Adrenal gland (tissue), 12 donors: ENCODE results near the gene PSD2. TPM values are rescaled to one million over a fixed set of nuclear protein-coding genes. Genes with fewer than 3 reads are reported as not detected.

Source experiments
- DNase-seq, 7 donors: peaks; one replicate each; pipeline ENCODE4 v3.0.0-alpha.2; 2019 to 2020
- H3K27ac ChIP-seq, 5 donors: fragments of 200-600 bp; sonication (generic) in 4 of 5; 1 replicate in 3 of 5; 2 replicates in 2 of 5; pipeline versions ENCODE4 v1.5.1 to v1.8.0; 2016 to 2020; ENCODE audit warnings: mild to moderate bottlenecking in 1 of 5
- H3K27me3 ChIP-seq: fragments of 200-600 bp; 2 replicates; pipeline ENCODE4 v1.8.0; 2021
- H3K36me3 ChIP-seq, 2 donors: fragments of 200-600 bp; replicated peaks in 1 of 2; 1 replicate in 1 of 2; 2 replicates in 1 of 2; pipeline versions ENCODE4 v1.5.1 to v1.8.0; 2018 to 2022
- H3K4me1 ChIP-seq, 2 donors: fragments of 200-600 bp; replicated peaks in 1 of 2; 1 replicate in 1 of 2; 2 replicates in 1 of 2; pipeline versions ENCODE4 v1.5.1 to v1.8.0; 2018 to 2021
- H3K4me3 ChIP-seq, 4 donors: fragments of 200-600 bp; sonication (generic) in 3 of 4; one replicate each; pipeline ENCODE4 v1.5.1; 2016 to 2018
- H3K9me3 ChIP-seq, 3 donors: fragments of 200-600 bp; sonication (generic) in 1 of 3; replicated peaks in 1 of 3; 1 replicate in 2 of 3; 2 replicates in 1 of 3; pipeline versions ENCODE4 v1.5.1 to v1.8.0; 2016 to 2021
- POLR2A ChIP-seq, 2 donors: fragments of 450-650 bp; IDR thresholded peaks; one replicate each; pipeline ENCODE4 v1.6.1; 2017; ENCODE audit warnings: antibody characterized with exemption in 2 of 2, mild to moderate bottlenecking in 2 of 2, moderate library complexity in 1 of 2
- WGBS, 4 donors: extraction: QIAGEN DNeasy Blood & Tissue Kit in 2 of 4; methylation state at CpG; one replicate each; pipeline versions ENCODE4 v1.1.5 to v1.1.7; 2013 to 2017; 5-methylcytosine and 5-hydroxymethylcytosine counted together
- intact Hi-C, 2 donors: fragments of 100-400 bp; cut with DNase I; formaldehyde crosslinking; loops; one replicate each; pipeline versions ENCODE4 v1.14.1 to v1.15.0; 2022 to 2023
- polyA plus RNA-seq, 3 donors: library from polyadenylated mRNA; stranded (reverse); fragments of 200-250 nt in 2 of 3; fragments of 350-450 nt in 1 of 3; fragmentation: Illumina TruSeq in 1 of 3; extraction: RNeasy Lipid Tissue Mini Kit (QIAGEN cat#74804) in 1 of 3; gene quantifications; one replicate each; pipeline ENCODE4 v1.2.3, GENCODE V29; 2013 to 2014
- total RNA-seq, 9 donors: library from RNA; depleted of rRNA in 4 of 9; stranded (reverse); fragments of >200 nt in 4 of 9; fragments of 120-200 nt in 1 of 9; fragmentation: NEBNext Ultra II Directional in 1 of 9; extraction: Animal tissue kit (Norgen Biotek cat#: 25700) in 1 of 9; gene quantifications; one replicate each; pipeline versions ENCODE4 v1.1.0 to v1.2.4, GENCODE V29; 2013 to 2023
- TF ChIP-seq, protein P1 (sequence below), 6 experiments: fragments of 450-650 bp in 4 of 6; fragments of 200-600 bp in 2 of 6; sonication (generic) in 1 of 6; IDR thresholded peaks; 1 replicate in 5 of 6; 2 replicates in 1 of 6; pipeline versions ENCODE4 v1.5.1 to v1.8.0; 2016 to 2021; ENCODE audit warnings: antibody characterized with exemption in 6 of 6, mild to moderate bottlenecking in 2 of 6, moderate library complexity in 1 of 6
- donor health status: healthy with polysubstance abuse.
- donor health status: Bipolar disorder and iron deficiency.
- donor health status: DM: yes; HTN: yes; CAD: no.
- donor health status: DM: no; HTN: no; CAD: no.
- donor health status: DM: no; HTN: no; CAD: no.
- donor health status: DM: yes; HTN: yes; CAD: no.

The PSD2 gene
- total and polyA plus RNA-seq, 12 donors: 0.11 to 0.46 (median 0.24) TPM; not detected in 5

DNA sequence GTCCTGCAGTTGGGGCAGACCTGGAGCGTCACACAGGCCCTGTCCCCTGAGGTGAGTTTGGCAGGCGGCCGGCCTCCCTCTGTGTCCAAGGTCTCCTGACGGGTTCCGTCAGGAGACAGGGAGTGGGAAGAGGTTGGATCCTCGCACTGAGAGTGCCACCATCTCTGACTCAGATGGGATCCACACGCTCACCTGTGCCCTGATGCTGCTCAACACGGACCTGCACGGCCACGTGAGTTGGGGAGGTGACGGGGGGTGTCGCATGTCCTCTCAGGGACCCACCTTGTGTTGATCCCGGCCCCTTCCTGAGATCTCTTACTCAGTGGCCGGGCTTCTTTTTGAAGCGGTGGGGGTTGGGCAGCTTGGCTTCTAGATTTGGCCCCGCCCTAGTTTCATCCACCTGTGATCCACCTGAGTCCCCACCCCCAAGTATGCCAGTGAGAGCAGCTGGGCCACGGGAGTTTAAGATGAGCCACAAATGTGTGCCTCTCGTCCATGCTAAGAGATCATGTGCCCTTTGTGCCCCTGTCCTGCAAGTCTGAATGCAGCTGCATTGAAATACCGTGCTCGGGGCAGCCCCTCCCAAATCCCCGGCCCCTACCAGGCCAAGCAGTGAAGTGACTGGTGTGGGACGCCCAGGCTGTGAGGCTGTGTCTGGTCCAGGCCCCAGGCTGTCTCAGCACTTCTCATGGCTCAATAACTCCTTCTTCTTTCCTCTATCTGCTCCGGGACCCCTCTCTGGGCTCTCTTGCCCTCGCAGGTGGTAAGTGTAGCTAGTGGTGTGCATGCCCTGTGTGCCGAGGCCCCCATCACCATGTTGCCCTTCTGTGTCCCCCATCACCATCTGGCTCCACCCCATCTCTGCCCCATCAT, 27.2 kb downstream of the PSD2 start:
- WGBS, 4 donors: 85 to 94% (median 89%) methylated on average over 16 to 25 of the region's 25 CpGs
- H3K27me3 ChIP-seq: no peaks in the 10 kb centered on the region
- no peak for TF ChIP-seq POLR2A (IDR thresholded peaks at IDR 0.05)
- TF ChIP-seq, protein P1, sequence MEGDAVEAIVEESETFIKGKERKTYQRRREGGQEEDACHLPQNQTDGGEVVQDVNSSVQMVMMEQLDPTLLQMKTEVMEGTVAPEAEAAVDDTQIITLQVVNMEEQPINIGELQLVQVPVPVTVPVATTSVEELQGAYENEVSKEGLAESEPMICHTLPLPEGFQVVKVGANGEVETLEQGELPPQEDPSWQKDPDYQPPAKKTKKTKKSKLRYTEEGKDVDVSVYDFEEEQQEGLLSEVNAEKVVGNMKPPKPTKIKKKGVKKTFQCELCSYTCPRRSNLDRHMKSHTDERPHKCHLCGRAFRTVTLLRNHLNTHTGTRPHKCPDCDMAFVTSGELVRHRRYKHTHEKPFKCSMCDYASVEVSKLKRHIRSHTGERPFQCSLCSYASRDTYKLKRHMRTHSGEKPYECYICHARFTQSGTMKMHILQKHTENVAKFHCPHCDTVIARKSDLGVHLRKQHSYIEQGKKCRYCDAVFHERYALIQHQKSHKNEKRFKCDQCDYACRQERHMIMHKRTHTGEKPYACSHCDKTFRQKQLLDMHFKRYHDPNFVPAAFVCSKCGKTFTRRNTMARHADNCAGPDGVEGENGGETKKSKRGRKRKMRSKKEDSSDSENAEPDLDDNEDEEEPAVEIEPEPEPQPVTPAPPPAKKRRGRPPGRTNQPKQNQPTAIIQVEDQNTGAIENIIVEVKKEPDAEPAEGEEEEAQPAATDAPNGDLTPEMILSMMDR (IDR thresholded peaks at IDR 0.05): no peak
- no peaks in the 10 kb centered on the region for H3K4me1 ChIP-seq
- no peaks in the 10 kb centered on the region for H3K9me3 ChIP-seq
- no peak for DNase-seq
- H3K27ac ChIP-seq: no peak overlapping the region
- no peaks in the 10 kb centered on the region for H3K36me3 ChIP-seq
- intact Hi-C loops: no loop called here
- H3K4me3 ChIP-seq: no peak overlapping the region

DNA sequence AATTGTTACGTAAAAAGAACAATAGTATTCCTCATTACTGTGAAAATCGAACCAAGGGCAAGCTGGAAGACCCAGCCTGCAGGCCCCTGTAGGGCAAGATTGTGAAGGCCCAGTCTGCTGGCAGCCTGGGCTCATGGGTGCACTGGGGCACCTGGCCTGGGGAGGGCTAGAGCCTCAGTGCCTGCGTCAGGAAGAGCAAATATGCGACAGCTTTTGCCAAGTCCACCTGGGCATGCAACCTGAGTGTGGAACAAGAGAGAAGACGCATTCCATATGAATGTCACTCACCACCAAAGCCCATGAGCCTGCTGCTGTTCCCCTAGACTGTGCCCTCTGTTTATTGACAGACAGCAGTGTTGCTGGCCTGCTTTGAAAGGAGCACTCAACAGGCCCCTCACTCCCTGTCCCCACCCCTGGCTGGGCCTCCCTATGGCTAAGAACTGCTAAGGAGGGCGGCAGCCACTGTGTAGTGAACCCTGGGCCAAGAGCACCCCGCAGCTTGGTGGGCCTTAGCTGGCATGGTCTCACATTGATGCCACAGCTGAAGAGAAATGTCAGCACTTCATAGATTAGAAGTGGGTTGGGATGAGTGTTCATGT, 28.2 kb downstream of the PSD2 start:
- Histone ChIP-seq H3K36me3 (no peaks in the 10 kb centered on the region), H3K4me1 (no peaks in the 10 kb centered on the region), H3K27ac (no peak overlapping the region), H3K9me3 (no peaks in the 10 kb centered on the region), H3K4me3 (no peak overlapping the region), H3K27me3 (no peaks in the 10 kb centered on the region)
- no peak for DNase-seq
- 90 to 93% (median 91%) methylated on average over 7 of the region's 7 CpGs for WGBS, 4 donors
- intact Hi-C loops: no loop called here
- TF ChIP-seq, protein P1 (IDR thresholded peaks at IDR 0.05): no peak
- TF ChIP-seq POLR2A (IDR thresholded peaks at IDR 0.05): no peak

DNA sequence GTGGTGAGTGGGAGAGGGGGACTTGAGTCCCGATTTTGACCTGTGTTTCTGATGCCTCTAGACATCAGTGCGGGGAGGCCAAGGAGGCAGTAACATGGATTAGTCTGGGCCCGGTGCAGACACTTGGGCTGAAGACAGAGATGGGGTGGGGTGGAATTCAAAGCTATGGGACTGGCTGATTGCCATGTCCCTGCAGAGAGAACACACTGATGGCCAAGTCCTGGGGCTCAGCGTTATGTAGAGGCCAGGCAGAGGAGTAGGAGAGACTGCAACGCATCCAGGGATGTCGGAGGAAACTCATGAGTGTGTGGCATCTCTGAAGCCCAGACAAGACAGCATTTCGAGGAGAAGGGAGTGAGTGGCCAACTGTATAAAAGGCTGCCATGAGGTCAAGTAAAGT, 30.1 kb downstream of the PSD2 start:
- H3K9me3 ChIP-seq: no peaks in the 10 kb centered on the region
- DNase-seq: no peak
- H3K27ac ChIP-seq: no peak overlapping the region
- H3K27me3 ChIP-seq: no peaks in the 10 kb centered on the region
- WGBS, 4 donors: 88 to 94% (median 89%) methylated on average over 7 of the region's 7 CpGs
- intact Hi-C loops: no loop called here
- H3K4me3 ChIP-seq: no peak overlapping the region
- H3K36me3 ChIP-seq: no peaks in the 10 kb centered on the region
- H3K4me1 ChIP-seq: no peaks in the 10 kb centered on the region
- no peak for TF ChIP-seq POLR2A (IDR thresholded peaks at IDR 0.05)
- TF ChIP-seq, protein P1 (IDR thresholded peaks at IDR 0.05): no peak

DNA sequence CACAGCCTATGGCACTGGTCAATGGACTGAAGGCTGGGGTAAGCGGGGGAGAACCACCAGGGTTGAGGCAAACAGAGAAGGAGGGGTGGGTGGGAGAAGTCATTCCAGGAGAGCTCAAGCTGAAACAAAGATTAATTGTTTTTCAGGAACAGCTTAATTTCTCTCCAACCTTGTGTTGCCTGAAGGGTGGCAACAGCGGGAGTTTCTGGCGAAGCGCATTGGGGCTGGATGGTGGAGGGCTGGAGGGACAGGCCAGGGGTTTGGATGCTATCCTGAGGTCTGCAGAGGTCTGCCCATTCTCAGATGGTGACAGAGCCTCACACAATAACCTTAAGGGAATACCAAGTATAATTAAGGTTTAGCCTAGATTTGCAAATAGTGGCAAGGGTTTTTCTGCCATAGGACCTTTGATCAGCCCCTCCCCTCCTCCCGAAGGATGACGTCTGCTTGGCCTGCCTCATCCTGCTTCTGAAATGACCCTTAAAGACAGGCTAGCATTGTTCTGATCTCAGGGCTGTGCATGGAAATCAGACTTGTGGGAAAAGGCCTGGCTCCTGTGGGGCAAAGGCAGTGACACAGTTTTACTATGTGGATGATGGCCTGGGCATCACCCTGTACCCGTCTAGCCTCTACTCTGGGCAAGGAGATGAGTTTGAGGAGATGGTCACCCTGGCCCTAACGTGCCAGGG, 32.7 kb downstream of the PSD2 start:
- no peak overlapping the region for H3K4me3 ChIP-seq
- WGBS, 4 donors: 74 to 77% (median 76%) methylated on average over 6 to 8 of the region's 8 CpGs
- no peaks in the 10 kb centered on the region for H3K9me3 ChIP-seq
- TF ChIP-seq, protein P1 (IDR thresholded peaks at IDR 0.05): no peak
- no peak for TF ChIP-seq POLR2A (IDR thresholded peaks at IDR 0.05)
- no peaks in the 10 kb centered on the region for H3K36me3 ChIP-seq
- no peaks in the 10 kb centered on the region for H3K4me1 ChIP-seq
- H3K27me3 ChIP-seq: no peaks in the 10 kb centered on the region
- H3K27ac ChIP-seq: no peak overlapping the region
- intact Hi-C loops: no loop called here
- no peak for DNase-seq
